Measurements from ENCODE around the gene GRIN2A.

GRIN2A gene

DNA sequence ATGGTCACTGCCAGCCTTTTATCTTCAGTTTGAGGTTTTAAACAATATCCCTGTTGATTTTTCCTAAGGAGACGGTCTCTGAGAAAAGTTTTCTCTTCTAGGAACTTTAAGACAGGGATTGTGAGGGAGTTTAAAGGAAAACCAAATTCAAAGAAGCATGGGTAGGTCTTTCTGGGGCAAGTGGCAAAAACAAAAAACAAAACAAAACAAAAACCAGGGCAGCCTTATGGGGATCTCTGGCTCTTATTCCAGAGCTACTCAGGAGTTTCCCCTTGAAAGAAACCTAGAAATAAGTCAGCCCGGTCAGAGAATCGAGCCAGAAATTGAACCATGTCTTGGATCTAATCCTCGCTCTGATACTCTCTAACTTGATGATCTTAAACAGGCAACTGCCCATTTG lies 424.5 kb downstream of the GRIN2A start:
- no peak for DNase-seq (ENCODE audit: low read depth in 1 of 2, low spot score in 1 of 2)
- TF ChIP-seq GABPA (IDR thresholded peaks at IDR 0.05; ENCODE audit: low read depth) (no peak), POLR2AphosphoS5 (IDR thresholded peaks at IDR 0.05; ENCODE audit: low read depth) (no peak), SPI1 (IDR thresholded peaks at IDR 0.05; ENCODE audit: borderline replicate concordance, low read depth) (no peak), CTCF (IDR thresholded peaks at IDR 0.05; ENCODE audit: insufficient read depth, low read length) (no peak)
- TF ChIP-seq, protein P1, sequence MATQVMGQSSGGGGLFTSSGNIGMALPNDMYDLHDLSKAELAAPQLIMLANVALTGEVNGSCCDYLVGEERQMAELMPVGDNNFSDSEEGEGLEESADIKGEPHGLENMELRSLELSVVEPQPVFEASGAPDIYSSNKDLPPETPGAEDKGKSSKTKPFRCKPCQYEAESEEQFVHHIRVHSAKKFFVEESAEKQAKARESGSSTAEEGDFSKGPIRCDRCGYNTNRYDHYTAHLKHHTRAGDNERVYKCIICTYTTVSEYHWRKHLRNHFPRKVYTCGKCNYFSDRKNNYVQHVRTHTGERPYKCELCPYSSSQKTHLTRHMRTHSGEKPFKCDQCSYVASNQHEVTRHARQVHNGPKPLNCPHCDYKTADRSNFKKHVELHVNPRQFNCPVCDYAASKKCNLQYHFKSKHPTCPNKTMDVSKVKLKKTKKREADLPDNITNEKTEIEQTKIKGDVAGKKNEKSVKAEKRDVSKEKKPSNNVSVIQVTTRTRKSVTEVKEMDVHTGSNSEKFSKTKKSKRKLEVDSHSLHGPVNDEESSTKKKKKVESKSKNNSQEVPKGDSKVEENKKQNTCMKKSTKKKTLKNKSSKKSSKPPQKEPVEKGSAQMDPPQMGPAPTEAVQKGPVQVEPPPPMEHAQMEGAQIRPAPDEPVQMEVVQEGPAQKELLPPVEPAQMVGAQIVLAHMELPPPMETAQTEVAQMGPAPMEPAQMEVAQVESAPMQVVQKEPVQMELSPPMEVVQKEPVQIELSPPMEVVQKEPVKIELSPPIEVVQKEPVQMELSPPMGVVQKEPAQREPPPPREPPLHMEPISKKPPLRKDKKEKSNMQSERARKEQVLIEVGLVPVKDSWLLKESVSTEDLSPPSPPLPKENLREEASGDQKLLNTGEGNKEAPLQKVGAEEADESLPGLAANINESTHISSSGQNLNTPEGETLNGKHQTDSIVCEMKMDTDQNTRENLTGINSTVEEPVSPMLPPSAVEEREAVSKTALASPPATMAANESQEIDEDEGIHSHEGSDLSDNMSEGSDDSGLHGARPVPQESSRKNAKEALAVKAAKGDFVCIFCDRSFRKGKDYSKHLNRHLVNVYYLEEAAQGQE (IDR thresholded peaks at IDR 0.05; ENCODE audit: insufficient replicate concordance, low read depth): no peak
- no peaks in the 10 kb centered on the region for H3K27me3 ChIP-seq (ENCODE audit: insufficient read depth, poor library complexity, severe bottlenecking)

GRCh38 chr16:9756434-9756833 lies 425.8 kb downstream of the GRIN2A start:
- Histone ChIP-seq H3K27ac (replicated peaks) (no peak overlapping the region), H3K4me3 (replicated peaks; ENCODE audit: insufficient read depth, low read length) (no peak overlapping the region), H3K27me3 (ENCODE audit: insufficient read depth, poor library complexity, severe bottlenecking) (no peaks in the 10 kb centered on the region)
- DNase-seq (ENCODE audit: low read depth in 1 of 2, low spot score in 1 of 2): no peak
- no peak for TF ChIP-seq SPI1 (IDR thresholded peaks at IDR 0.05; ENCODE audit: borderline replicate concordance, low read depth)
- TF ChIP-seq, protein P1 (IDR thresholded peaks at IDR 0.05; ENCODE audit: insufficient replicate concordance, low read depth): no peak
- no peak for TF ChIP-seq CTCF (IDR thresholded peaks at IDR 0.05; ENCODE audit: insufficient read depth, low read length)
- no peak for TF ChIP-seq GABPA (IDR thresholded peaks at IDR 0.05; ENCODE audit: low read depth)
- TF ChIP-seq POLR2AphosphoS5 (IDR thresholded peaks at IDR 0.05; ENCODE audit: low read depth): no peak

More for the DNA sequence above, 424.5 kb downstream of the GRIN2A start:
- H3K27ac ChIP-seq (replicated peaks): no peak overlapping the region
- no peak overlapping the region for H3K4me3 ChIP-seq (replicated peaks; ENCODE audit: insufficient read depth, low read length)

- no peaks in the 10 kb centered on the region for H3K27me3 ChIP-seq (ENCODE audit: insufficient read depth, poor library complexity, severe bottlenecking)
- no peak overlapping the region for H3K27ac ChIP-seq (replicated peaks)
- TF ChIP-seq CTCF (IDR thresholded peaks at IDR 0.05; ENCODE audit: insufficient read depth, low read length) (no peak), SPI1 (IDR thresholded peaks at IDR 0.05; ENCODE audit: borderline replicate concordance, low read depth) (no peak), POLR2AphosphoS5 (IDR thresholded peaks at IDR 0.05; ENCODE audit: low read depth) (no peak), GABPA (IDR thresholded peaks at IDR 0.05; ENCODE audit: low read depth) (no peak)
- TF ChIP-seq, protein P1 (IDR thresholded peaks at IDR 0.05; ENCODE audit: insufficient replicate concordance, low read depth): no peak
- no peak for DNase-seq (ENCODE audit: low read depth in 1 of 2, low spot score in 1 of 2)
- no peak overlapping the region for H3K4me3 ChIP-seq (replicated peaks; ENCODE audit: insufficient read depth, low read length)
These were observed 427.1 kb downstream of the GRIN2A start for GRCh38 chr16:9755081-9755480.

Measured in HL-60 (cell line).